ENCODE data around the gene HCK.

- TF ChIP-seq CTCF (conservative IDR thresholded peaks at IDR 0.05) (no peak), EZH2 (IDR thresholded peaks at IDR 0.05; ENCODE audit: low read depth) (no peak)
Measured at GRCh38 chr20:32068174-32068573, 16.1 kb downstream of the HCK start.
